IPS DF 4.7 (cell line): ENCODE data around the gene AWAT2.

Source experiments
- DNase-seq: peaks from one replicate; pipeline ENCODE4 v3.0.0-alpha.2; 2013; ENCODE audit warnings: low spot score; ENCODE audit errors: extremely low read depth

Gene AWAT2

DNA sequence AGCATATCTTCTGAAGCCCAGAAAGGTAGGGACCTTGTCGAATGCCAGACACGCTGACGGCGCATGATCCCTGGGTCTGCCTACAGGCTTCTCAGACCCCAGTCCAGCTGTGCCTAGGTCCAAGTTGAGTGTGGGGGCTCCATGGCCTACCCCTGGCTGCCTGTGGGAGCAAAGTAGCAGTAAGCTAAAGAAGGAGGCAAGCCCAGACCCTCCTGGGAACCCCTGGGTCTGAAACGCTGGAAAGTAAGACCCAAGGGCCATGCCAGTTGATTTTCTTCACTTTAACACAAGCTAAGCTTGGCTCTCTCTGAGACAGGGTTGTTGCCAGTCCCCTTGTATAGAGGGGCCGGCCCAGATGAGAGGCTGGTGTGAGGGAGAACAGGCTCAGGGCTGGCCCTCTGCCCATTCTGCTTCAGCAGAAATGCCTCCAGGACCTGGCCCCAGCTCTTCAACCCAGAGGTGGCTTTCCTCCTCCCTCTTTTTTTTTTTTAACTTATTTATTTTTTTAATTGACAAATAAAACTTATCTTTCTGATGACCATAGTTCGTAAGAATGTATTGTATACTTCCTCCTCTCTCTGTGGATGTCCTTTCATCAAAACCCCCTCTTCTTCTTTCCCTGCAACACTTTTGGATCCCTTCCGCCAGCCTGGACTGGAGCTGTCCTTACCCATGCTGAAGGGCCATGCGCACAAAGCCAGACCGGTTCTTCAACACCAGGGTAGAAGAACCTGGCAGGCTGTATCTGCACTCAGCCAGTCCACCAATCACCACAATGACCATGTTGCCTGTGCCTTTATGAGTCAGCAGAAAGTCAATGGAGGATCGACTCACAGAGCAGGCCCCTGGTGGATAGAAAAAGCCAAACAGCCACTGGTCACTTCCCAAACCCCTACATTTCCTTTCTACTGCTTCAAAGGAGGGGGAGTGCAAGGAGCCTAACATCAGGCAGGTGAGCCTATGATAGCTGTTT, 7.1 kb downstream of the AWAT2 start:
- DNase-seq: no peak

DNA sequence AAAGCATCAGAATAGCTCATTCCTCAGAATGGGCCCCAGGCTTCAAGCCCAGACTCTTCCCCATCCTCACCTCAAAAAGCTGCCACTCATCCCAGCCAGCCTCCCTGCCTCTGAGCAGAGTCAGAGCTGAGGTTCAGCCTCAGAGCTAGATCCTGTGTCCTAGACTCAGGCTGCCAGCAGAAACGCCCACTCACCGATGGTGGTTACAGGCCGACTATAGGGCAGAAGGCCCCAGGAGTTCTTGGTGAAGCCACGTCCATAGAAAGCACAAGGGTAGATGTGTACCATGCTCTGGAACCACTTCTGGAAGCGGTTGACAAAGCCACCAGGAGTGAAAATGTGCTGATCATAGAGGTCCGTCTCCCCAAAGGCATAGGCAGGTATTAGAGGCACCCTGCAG, 7.7 kb downstream of the AWAT2 start:
- no peak for DNase-seq

DNA sequence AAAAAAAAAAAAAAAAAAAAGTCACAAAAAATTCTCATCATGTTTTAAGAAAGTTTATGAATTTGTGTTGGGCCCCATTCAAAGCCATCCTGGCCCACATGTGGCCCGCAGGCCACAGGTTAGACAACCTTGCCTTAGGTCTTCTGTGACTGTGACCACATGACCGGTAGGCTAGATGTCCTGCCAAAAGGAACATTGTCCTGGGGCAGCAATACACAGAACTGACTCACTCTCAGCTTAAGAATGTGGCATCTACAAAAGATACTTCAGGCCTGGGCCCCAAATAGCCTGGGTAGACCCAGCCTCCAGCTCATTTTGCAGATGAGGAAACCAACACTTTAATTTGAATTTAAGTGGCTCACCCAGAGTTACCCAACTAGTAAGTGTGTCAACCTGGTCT, 10.0 kb downstream of the AWAT2 start:
- DNase-seq: no peak

DNA sequence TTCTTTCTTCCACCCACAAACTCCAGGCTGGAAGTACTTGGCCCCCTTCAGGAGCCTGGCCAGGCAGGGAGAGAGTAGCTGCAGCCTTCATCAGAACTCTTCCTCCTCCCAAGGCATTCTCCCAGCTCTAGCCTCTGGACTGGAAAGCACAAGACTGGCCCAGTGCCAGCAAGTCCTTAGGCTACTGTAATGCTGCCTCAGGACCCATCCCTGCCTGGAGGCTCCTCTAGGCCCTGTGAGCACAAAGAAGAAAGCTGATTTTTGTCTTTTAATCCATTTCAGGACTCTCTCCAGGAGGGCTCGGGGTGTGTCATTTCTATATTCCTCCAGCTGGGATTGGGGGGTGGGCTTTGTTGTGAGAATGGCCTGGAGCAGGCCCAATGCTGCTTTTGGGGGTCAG, 10.8 kb downstream of the AWAT2 start:
- no peak for DNase-seq

DNA sequence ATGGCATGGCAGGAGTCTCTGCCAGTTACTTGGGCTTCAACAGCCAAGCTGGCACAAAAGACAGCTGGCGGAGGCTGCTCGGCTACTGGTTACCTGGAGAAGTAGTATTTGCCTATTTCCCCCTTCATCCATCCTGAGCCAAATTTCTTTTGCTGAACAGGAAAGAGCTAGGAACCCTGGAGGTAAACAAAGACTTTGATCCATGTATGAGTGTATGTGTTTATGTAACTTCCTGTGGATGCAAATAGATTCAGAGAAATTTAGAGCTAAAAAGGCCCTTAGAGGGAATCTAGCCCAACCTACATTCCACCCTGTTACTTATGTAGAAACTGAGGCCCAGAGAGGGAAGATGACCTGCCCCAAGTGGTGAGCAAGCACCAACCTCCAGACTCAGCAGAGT, 11.2 kb downstream of the AWAT2 start:
- DNase-seq: no peak

DNA sequence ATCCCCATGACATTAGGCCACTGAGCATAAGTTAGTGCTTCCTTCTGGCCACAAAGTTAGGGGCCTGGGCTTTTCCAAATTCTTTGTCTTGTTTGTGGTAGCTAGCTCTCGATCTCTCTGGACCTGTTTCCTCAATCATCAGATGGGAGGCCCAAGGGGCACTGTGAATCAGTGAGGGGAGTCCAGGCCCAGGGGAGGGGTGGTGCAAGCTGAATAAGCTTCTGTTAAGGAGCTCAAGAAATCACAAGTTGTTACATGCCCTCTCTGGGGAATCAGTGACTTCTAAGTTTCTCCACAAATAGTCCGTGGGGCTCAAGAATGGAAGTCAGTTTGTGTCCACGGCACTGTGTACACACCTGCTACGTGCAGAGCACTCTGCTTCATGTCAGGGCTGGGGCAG, 15.1 kb downstream of the AWAT2 start:
- no peak for DNase-seq

DNA sequence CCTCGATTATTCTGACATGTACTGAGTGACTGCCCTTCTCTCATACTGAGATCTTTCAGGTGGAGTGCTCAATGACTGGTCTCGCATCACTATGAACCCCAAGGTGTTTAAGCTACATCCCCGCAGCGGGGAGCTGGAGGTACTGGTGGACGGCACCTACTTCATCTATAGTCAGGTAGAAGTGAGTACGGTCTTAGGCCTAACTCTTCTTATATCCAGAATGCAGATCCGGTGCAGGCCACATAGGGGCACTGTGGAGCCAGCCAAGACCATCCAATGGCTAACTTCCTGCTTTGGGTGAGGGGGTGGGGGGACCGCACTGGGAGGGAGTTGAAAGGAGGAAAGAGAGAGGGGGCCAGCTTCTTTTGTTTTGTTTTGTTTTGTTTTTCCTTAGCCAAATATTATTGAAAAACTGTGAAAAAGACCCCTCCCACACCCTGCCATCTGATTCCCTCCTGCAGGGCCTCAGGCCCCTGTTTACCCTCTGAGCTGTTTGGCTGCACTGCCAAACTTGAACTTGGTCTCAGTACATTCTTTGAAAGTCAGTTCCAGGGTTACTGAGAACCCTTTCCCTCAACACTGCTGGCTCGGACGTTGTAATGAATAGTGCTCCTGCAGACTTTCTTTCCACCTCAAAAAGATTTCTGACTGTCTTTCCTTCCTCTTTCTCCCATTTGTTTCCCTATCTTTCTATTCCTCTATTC, 16.2 kb downstream of the AWAT2 start:
- no peak for DNase-seq

DNA sequence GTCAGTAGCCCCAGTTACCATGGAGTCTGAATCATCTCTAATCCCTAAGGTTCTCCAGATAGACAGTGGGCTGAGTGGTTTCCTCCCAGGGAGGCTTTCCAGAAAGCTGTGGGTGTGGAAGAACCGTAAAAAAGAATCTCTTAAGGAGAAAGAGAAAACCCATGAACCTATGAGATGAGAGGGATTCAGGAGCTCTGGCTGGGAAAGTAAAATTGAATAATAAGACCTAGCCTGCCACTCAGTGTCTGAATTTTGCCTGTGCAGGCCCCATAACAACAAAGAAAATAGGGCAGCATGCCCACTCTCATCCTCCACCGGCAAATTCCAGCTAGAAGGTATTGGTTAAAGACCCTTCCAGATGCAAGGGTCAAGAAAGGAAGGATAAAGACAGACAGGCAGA, 16.9 kb downstream of the AWAT2 start:
- no peak for DNase-seq

DNA sequence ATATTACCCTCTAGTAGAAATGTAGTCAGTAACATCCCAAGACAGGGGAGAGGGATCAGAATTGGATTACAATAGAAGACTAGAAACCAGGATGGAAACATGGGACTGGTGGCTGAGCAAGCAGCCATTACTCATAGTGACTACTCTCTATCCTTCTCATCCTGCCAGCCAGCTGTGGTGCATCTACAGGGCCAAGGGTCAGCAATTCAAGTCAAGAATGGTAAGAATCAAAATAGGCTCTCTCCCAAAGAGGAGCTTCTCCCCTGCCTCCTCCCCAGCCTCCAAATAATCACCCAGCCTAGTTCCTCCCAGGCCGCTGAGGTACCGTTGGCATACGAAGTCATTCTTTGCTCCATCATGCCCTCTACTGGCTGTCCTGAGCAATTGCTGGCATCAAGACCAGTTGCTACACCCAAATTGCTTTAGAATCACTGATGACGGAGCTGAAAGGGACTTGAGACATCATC, 19.4 kb downstream of the AWAT2 start:
- peak; percentile 36 for DNase-seq

DNA sequence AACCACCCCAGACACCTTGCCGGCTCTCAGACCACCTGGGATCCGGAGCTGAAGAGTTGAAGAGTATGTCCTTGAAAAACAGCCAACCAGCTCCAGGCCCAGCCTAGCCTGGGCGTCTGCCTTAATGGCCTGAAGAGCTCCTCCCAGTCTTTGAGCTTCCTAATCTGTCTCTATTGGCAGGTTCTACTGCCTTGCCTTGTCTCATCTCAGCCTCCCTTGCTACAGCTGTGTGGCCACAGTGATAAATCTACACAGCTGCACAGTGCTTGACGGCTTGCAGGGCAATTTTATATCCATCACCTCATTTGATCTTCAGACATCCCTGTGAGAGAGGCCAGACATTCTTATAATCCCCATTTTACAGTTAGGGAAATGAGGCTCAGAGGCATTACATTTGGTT, 19.9 kb downstream of the AWAT2 start:
- no peak for DNase-seq

DNA sequence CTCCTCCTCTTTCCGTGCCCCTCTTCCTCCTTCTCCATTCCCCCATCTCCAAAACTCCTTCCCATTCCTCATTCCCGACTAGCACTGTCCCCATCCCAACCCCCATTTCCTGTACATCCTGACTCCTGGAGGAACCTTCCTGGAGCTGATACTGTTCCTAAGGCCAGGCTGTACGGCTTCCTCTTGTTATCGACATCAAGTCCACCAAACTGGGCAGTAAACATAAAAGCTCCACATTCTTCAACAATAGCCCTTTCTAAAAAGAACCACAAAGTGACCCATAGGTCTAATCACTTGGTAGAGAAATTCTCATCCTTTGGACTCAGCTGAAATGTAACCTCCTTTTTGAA, 22.9 kb downstream of the AWAT2 start:
- no peak for DNase-seq

DNA sequence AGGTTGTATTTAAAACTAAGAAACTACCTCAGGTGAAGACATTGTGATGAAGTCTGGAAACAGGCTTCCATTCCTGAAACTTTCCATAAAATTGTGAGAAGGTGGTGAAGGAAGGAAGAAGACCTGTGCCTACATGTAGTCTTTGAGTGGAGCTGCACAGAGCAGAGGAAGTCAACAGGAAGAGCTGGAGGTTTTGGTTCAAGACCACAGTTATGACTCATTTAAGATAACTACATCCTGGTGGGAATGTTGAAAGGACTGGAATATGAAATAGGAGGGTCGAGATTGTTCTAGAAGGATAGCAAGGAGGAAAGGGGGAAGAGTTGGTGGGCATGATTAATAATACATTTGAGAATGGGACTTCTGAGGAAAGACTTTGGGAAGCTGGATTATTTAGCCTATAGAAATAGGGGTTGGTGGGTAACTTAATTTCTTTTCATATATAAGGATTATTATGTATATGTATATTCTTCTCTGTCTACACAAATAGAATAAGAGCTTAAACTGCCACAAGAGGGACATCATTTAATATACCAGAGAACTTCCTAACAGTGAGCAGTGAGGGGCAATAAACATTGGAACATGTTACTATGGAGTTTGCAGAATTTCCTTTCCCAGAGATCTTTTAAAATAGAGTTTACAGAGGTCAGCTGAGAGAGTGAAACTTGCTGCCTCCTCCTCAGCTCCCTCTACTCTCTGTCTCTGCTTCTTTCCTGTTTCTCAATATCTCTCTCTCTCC, 23.5 kb downstream of the AWAT2 start:
- DNase-seq: no peak

DNA sequence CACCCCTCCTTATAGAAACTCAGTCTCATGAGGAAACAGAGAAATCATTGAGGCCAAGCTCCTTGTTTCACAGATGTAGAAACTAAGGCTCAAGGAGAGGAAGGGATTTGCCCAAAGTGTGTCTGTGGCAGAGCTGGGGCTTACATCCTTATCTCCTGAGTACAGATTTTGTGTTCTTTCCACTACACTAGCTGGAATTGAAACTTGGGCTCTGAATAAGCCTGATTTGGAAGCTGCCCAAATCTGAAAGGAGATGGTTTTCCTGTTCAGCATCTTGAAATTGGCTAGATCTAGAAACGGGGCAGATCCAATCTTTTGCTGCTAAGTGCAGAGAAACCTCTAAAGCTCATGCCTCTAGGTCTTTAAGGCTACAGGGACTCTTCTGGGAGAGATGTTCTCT, 24.3 kb downstream of the AWAT2 start:
- no peak for DNase-seq

DNA sequence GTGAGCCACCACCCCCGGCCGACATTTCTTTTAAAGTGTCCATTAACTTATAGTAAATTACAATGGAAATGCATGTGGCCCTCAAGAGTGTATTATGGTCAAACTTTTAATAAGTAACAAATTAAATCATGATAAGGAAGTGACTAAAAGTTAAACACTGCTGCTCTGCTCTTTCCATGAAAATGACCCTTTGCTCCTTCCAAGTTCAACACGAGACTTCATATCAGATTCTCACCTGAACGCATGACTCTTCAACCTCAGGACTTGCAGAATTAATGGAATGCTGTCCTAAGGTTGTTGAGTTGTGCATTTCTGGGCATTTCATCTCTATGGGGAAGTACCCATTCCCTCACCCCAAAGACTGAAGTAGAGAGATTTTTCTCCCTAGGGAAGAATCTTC, 27.1 kb downstream of the AWAT2 start:
- DNase-seq: no peak

DNA sequence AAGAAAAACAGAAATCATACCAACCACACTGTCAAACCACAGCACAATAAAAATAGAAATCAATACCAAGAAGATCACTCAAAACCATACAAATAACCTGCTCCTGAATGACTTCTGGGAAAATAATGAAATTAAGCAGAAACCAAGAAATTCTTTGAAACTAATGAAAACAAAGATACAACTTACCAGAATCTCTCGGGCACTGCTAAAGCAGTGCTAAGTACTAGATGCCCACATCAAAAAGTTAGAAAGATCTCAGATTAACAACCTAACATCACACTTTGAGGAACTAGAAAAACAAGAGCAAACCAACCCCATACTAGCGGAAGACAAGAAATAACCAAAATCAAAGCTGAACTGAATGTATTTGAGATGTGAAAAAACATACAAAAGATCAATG, 33.2 kb downstream of the AWAT2 start:
- DNase-seq: no peak

DNA sequence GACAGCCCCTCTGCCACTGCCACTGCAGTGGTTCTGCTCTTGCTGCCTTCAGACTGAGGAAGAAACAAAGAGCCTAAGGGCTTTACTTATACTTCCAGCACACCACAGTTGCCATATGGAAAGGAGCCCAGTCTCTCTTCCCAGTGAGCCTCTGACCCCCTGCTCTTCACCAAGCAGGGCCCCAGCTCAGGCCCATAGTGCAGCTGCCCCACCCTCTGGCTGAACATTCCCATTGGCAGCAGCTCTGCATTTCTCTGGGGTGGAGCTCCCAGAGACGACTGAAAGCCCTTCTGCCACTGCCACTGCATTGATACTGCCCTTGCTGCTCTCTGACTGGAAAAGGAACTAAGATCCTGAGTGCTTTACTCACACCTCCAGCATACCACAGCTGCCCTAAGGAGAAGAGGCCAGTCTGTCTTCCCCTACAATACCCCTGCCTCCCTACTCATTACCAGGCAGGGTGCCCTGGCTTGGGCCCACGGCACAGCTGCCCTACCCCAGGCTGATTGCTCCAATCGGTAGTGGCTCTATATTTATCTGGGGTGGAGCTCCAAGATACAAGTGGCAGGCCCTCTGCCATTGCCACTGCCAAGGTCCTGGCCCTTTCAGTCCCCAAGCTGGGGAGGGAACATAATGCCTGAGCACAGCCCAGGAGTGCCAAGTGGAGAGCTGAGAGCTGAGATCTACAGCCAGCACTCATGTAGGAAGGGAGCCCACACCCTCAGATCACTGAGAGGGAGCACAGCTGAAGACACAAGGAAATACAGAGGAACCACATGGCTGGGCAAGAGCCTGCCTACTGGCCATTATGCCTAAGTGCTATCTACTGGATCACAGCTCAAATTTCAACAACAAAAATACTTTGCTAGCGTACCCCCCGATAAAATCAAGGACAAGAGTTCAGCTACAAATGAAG, 36.0 kb downstream of the AWAT2 start:
- DNase-seq: no peak

DNA sequence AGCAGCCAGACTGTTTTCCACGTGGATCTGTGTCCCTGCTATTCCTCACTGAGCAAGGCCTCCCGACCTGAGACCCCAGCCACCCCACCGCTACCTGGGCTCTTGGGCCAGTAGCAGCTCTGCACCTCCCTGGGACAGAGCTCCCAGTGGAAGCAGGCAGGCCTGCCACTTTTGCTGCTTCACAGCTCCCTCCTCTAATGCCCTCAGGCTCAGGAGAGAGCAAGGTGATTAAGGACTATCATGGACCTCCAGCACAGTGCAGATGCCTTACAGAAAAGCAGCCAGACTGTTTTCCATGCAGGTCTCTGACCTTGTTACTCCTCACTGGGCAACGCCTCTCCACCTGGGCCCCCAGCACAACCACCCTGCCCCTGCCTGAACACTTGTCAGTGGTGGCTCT, 37.0 kb downstream of the AWAT2 start:
- no peak for DNase-seq

DNA sequence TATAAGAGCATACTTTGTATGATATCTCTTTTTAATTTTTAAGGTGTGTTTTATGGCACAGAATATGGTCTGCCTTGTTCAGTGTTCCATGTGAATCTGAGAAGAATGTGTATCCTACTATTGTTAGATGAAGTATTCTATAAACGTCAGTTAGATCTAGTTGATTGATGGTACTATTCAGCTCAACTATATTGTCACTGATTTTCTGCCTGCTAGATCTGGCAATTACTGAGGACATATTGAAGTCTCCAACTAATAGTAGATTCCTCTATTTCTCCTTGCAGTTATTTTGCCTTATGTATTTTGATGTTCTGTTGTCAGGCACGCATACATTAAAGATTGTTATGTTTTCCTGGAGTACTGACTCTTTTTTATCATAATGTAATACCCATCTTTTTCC, 39.8 kb downstream of the AWAT2 start:
- no peak for DNase-seq

DNA sequence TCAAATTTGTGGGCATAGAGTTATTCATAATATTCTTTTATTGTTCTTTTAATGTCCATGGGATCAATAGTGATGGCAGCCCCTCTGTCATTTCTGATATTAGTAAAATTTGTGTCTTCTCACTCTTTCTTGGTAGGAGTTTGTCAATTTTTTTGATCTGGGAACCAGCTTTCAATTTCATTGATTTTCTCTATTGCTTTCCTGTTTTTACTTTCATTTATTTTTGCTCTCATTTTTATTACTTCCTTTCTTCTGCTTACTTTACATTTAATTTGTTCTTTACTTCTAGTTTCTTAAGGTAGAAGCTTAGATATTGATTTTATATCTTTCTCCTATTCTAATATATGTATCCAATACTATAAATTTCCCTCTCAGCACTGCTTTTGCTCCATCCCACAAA, 40.7 kb downstream of the AWAT2 start:
- DNase-seq: no peak

DNA sequence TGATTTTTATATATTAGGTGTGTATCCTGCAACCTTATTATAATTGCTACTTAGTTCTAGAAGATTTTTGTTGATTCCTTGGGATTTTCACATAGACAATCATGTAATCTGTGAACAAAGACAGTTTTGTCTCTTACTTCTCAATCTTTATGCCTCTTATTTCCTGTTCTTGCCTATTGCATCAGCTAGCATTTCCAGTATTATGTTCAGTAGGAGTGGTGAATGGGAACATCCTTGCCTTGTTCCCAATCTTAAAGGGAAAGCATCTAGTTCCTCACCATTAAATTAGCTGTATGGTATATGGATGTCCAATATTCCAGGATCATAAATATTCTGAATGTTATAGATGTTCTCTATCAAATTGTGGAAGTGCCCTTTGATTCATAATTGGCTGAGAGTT, 41.8 kb downstream of the AWAT2 start:
- no peak for DNase-seq

DNA sequence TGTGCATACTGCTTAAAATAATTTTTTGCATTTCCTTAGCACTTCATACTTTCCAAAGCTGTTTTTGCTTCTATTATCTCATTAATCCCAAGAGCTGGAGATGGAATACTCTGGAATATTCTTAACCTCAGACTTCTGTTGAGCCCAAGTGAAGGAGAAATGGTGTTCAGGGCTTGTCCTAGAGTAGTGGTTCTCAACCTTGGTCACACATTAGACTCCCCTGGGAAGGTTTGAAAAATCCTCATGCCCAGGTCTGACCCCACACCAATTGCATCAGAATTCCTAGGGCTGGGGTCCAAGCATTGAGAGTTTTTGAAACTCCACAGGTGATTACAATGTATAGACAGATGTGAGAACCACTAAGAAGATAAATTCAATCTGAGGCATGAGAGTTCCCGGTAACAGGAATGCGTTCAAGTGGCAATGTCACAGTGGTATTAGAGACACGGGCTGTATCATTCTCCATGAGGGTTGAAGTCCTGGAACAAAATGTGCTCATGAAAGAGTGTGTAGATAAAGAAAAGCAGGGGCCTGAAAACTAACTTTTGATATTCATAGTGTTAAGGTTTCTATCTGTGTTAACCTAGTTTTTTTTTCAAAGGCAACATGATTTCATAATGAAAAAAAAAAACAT, 47.9 kb downstream of the AWAT2 start:
- DNase-seq: no peak
